HG03066 (cell line): ENCODE data around the gene MYOM3.
"Not testable (repeated sequence)": the region's sequence is repeated elsewhere in the genome, so short reads cannot be mapped to it uniquely, and the experiment has no call there.

Experiments used
- ATAC-seq: cut with Tn5 transposase; IDR thresholded peaks from one replicate; pipeline ENCODE4 v1.9.1; 2021; ENCODE audit warnings: low read depth; ENCODE audit not compliant: unreplicated experiment

The MYOM3 gene

GRCh38 chr1:24077278-24077978, 34.5 kb downstream of the MYOM3 start:
- no peak for ATAC-seq

GRCh38 chr1:24075946-24076345, 36.0 kb downstream of the MYOM3 start:
- ATAC-seq = no peak

GRCh38 chr1:24075590-24075854, 36.4 kb downstream of the MYOM3 start:
- no peak for ATAC-seq

- no peak for ATAC-seq
These were observed 36.9 kb downstream of the MYOM3 start for GRCh38 chr1:24074817-24075589.

GRCh38 chr1:24074196-24074595, 37.7 kb downstream of the MYOM3 start:
- no peak for ATAC-seq

- no peak for ATAC-seq
These were observed 40.0 kb downstream of the MYOM3 start for GRCh38 chr1:24071941-24072340.

- ATAC-seq = no peak
These were observed 41.0 kb downstream of the MYOM3 start for GRCh38 chr1:24070821-24071393.

- no peak for ATAC-seq
These were observed 42.1 kb downstream of the MYOM3 start for GRCh38 chr1:24069817-24070216.

- ATAC-seq = no peak
These were observed 44.0 kb downstream of the MYOM3 start for GRCh38 chr1:24067978-24068377.

GRCh38 chr1:24065304-24065703, 46.6 kb downstream of the MYOM3 start:
- no peak for ATAC-seq

GRCh38 chr1:24062221-24062620, 49.7 kb downstream of the MYOM3 start:
- ATAC-seq = no peak

- ATAC-seq = no peak
These were observed 51.5 kb downstream of the MYOM3 start for GRCh38 chr1:24060482-24060881.

GRCh38 chr1:24058671-24059455, 53.1 kb downstream of the MYOM3 start:
- ATAC-seq = no peak

GRCh38 chr1:24057171-24057570, 54.8 kb downstream of the MYOM3 start:
- ATAC-seq = no peak

- ATAC-seq = no peak
These were observed 56.3 kb downstream of the MYOM3 start for GRCh38 chr1:24055681-24056080.

- no peak for ATAC-seq
These were observed 59.7 kb downstream of the MYOM3 start for GRCh38 chr1:24052220-24052619.

- ATAC-seq = no peak
These were observed 60.6 kb downstream of the MYOM3 start for GRCh38 chr1:24051206-24051945.

GRCh38 chr1:24049733-24050132, 62.2 kb downstream of the MYOM3 start:
- no peak for ATAC-seq

- not testable (repeated sequence) for ATAC-seq
These were observed 63.0 kb downstream of the MYOM3 start for GRCh38 chr1:24048894-24049293.

GRCh38 chr1:24048205-24048869, 63.6 kb downstream of the MYOM3 start:
- ATAC-seq = no peak
